SH-SY5Y (cell line): Measurements from ENCODE around the gene SIMC1.

Experiments
- GATA2 ChIP-seq: IDR thresholded peaks from 2 replicates; pipeline ENCODE4 v1.6.1; 2011; ENCODE audit warnings: mild to moderate bottlenecking, low read depth, low read length
- GATA3 ChIP-seq: IDR thresholded peaks from 2 replicates; pipeline ENCODE4 v1.6.1; 2011; ENCODE audit warnings: low read depth, mild to moderate bottlenecking, low read length, moderate library complexity

GRCh38 chr5:176364765-176365350 lies 126.6 kb downstream of the SIMC1 start:
- TF ChIP-seq GATA2 = no peak
- no peak for TF ChIP-seq GATA3
